AG09319 (cell line): Measurements from ENCODE around the gene PROCR.
"Not testable (repeated sequence)": the region's sequence is repeated elsewhere in the genome, so short reads cannot be mapped to it uniquely, and the experiment has no call there.

Experiments used
- DNase-seq: peaks from one replicate; pipeline ENCODE4 v3.0.0-alpha.2; 2010; ENCODE audit warnings: low read depth; ENCODE audit errors: extremely low read depth
- TF ChIP-seq, protein P1 (sequence below): IDR thresholded peaks from 2 replicates; pipeline ENCODE4 v1.5.1; 2011; ENCODE audit warnings: low read depth, mild to moderate bottlenecking, inconsistent platforms, low read length, moderate library complexity

PROCR gene

DNA sequence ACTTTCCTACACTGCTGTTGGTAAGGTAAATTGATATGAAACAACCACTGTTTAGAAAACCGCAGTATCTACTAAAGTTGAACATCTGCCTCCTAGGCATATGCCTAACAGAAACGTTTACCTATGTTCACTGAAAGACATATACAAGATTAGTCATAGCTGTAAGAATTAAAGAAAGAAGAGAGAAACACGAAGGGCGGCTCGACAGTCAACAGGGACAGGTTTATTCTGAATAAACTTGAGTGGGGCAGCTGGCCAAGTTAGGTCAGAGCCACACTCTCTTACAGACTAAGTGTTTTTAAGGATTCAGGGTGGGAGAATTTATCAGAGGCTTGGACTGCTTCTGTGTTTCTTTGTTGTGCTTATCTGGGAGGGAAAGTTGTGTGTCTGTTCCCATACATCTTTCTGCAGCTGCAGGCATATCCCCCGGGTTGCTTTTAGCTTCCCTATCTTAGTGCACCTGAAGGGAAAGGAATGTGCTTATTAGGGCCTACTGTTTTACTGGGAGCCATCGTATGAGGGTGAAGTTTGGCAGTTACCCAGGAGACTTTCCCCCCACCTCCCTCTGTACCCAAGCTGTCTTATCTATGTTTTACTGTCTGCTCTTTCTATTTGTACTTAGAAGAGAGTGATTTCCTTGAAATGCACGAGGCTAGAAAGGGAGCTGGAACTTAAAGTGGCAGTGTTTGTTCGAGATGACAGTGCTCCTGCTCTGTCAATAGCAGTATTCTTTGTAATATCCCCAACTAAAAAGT lies 20.4 kb downstream of the PROCR start:
- TF ChIP-seq, protein P1, sequence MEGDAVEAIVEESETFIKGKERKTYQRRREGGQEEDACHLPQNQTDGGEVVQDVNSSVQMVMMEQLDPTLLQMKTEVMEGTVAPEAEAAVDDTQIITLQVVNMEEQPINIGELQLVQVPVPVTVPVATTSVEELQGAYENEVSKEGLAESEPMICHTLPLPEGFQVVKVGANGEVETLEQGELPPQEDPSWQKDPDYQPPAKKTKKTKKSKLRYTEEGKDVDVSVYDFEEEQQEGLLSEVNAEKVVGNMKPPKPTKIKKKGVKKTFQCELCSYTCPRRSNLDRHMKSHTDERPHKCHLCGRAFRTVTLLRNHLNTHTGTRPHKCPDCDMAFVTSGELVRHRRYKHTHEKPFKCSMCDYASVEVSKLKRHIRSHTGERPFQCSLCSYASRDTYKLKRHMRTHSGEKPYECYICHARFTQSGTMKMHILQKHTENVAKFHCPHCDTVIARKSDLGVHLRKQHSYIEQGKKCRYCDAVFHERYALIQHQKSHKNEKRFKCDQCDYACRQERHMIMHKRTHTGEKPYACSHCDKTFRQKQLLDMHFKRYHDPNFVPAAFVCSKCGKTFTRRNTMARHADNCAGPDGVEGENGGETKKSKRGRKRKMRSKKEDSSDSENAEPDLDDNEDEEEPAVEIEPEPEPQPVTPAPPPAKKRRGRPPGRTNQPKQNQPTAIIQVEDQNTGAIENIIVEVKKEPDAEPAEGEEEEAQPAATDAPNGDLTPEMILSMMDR = no peak
- DNase-seq = no peak

DNA sequence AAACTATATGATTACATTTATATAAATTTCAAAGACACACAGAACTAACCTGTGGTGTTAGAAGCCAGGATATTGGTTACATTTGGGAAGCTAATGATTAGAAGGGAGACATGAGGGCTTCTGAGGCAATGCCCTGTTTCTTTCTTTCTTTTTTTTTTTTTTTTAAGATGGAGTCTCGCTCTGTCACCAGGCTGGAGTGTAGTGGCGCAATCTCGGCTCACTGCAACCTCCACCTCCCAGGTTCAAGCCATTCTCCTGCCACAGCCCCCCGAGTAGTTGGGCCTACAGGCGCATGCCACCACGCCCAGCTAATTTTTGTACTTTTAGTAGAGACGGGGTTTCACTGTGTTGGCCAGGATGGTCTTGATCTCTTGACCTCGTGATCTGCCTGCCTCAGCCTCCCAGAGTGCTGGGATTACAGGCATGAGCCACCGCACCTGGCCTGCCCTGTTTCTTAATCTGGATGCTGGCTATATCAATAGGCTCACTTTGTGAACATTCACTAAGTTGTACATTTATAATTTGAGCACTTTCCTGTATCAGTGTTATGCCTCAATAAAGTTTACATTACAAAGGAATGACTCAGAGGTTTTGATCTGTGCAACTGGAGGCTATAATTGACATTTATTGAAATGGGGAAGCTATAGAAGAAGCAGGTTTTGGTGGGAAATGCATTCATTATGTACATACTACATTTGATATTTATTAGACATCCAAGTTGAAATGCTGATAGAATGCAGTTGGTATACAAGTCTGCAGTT lies 21.3 kb downstream of the PROCR start:
- not testable (repeated sequence) for DNase-seq

DNA sequence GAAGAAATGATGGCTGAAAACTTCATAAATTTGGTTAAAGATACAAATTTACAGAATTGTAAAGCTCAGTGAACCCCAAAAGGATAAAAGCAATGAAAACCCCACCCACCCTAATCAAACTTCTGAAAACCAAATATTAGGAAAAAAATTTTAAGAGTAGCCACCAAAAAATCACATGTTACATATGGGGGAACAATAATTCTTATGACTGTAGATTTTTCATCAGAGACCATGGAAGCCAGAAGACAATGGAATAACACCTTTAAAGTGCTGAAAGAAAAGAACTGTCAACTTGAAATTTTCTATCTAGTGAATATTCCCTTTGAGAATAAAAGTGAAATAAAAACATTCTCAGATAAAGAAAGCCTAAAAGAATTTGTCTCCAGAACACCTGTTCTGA lies 24.4 kb downstream of the PROCR start:
- TF ChIP-seq, protein P1 = no peak
- DNase-seq = no peak

DNA sequence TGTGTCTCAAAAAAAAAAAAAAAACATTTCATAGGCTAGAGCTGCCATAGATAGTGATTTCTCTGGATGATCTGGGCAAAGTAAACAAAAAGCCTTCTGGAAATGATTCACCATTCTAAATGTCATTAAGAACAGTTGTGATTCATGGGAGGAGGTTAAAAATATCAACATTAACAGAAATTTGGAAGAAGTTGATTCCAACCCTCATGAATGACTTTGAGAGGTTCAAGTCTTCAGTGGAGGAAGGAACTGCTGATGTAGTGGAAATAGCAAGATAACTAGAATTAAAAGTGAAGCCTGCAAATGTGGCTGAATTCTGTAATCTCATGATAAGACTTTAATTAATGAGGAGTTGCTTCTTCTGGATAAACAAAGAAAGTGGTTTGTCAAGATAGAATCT lies 27.9 kb downstream of the PROCR start:
- no peak for DNase-seq
- TF ChIP-seq, protein P1 = no peak

DNA sequence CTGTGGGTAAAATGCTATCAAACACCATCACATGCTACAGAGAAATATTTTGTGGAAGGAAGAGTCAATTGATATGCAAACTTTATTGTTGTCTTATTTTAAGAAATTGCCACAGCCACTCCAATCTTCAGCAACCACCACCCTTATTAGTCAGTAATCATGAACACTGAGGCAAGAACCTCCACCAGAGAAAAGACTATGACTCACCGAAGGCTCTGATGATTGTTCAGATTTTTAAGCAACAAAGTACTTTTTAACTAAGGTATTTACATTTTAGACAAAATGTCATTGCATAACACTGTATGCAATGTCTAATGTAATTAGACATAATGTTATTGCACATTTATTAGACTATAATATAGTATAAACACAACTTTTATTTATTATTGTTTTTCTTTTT lies 28.4 kb downstream of the PROCR start:
- TF ChIP-seq, protein P1 = no peak
- peak; percentile 57 for DNase-seq

DNA sequence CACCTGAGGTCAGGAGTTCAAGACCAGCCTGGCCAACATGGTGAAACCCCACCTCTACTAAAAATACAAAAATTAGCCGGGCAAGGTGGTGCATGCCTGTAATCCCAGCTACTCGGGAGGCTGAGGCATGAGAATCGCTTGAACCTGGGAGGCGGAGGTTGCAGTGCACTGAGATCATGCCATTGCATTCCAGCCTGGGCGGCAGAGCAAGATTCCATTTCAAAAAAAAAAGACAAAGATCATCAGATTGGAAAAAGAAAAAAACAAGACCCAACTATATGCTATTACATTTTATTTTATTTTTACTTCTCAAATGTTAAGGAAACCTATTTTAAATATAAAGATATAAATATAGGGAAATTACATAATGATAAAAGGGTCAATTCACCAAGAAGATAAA lies 29.6 kb downstream of the PROCR start:
- DNase-seq = not testable (repeated sequence)

DNA sequence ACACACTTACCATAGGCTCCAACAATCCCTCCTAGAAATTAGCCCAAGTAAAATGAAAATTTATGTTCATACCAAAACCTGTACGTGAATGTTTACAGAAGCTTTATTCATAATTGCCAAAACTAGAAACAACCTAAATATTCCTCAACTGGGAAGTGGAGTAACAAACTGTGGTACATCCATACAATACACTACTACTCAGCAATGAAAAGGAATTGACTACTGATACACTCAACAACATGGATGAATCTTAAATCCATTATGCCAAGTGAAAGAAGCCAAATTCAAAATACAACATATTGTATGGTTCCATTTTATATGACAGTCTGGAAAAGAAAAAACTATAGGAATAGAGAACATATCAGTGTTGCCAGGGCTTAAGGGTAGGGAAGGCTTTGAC lies 34.9 kb downstream of the PROCR start:
- no peak for DNase-seq
- TF ChIP-seq, protein P1 = no peak

DNA sequence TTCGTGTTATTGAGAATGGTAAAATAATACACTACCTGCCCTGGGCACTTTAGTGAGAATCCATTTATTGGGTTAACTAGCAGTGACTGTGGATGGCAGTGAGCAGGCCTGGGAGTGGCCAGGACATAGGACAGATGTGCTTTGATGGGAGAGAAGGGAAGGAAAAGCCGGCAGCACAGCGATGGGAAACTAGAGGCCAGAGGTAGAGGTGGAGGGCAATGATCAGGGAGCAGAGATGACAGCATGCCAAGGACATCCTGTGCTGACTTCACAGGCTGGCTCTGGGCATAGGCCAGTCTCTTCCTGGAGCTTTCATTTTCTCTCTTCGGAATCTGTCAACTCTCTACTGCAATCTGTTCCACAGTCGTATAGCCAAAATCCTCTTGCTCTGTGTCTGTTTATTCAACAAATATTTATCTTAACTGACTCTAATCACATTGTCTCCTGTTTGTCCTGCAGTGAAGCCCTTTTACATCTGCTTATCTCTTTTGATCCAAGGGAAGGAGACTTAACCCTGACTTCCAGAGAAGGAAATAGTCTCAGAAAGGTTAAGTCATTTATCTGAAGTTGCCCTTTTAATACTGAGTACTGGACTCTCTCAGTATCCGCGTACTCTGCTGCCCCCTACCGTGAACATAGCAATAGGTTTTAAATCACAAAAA lies 36.2 kb downstream of the PROCR start:
- TF ChIP-seq, protein P1 = peak; percentile 74
- peak; percentile 61 for DNase-seq
